ENCODE measurements around the gene MALT1.
A peak's percentile ranks its signal among the peaks of the same experiment; 100 is the strongest.

The MALT1 gene

GRCh38 chr18:58654896-58655614, 16.2 kb upstream of the MALT1 start:
- DNase-seq, result no peak

- no peak for DNase-seq
These were observed 14.2 kb upstream of the MALT1 start for GRCh38 chr18:58657081-58657480.

- no peak for DNase-seq
These were observed 13.8 kb upstream of the MALT1 start for GRCh38 chr18:58657494-58657893.

- DNase-seq, result no peak
These were observed 11.6 kb upstream of the MALT1 start for GRCh38 chr18:58659691-58660090.

- DNase-seq, result no peak
These were observed 10.3 kb upstream of the MALT1 start for GRCh38 chr18:58660915-58661314.

GRCh38 chr18:58661423-58661822, 9.8 kb upstream of the MALT1 start:
- no peak for DNase-seq

GRCh38 chr18:58662118-58662517, 9.1 kb upstream of the MALT1 start:
- no peak for DNase-seq

- DNase-seq, result no peak
These were observed 5.1 kb upstream of the MALT1 start for GRCh38 chr18:58666176-58666575.

- DNase-seq, result no peak
These were observed 3.1 kb upstream of the MALT1 start for GRCh38 chr18:58668211-58668610.

GRCh38 chr18:58668897-58669296, 2.4 kb upstream of the MALT1 start:
- DNase-seq, result no peak

GRCh38 chr18:58669731-58670378, 1.4 kb upstream of the MALT1 start:
- DNase-seq, result no peak

- no peak for DNase-seq
These were observed 708 bp upstream of the MALT1 start for GRCh38 chr18:58670404-58671110.

GRCh38 chr18:58671632-58672564, 633 bp downstream of the MALT1 start:
- DNase-seq, result peak in 1 of 2 donors; percentile 85

- DNase-seq, result no peak
These were observed 2.9 kb downstream of the MALT1 start for GRCh38 chr18:58674159-58674558.

GRCh38 chr18:58674863-58675472, 3.7 kb downstream of the MALT1 start:
- DNase-seq, result no peak

GRCh38 chr18:58676270-58676669, 5.0 kb downstream of the MALT1 start:
- no peak for DNase-seq

- DNase-seq, result no peak
These were observed 11.3 kb downstream of the MALT1 start for GRCh38 chr18:58682429-58683069.

- no peak for DNase-seq
These were observed 16.6 kb downstream of the MALT1 start for GRCh38 chr18:58687871-58688308.

- no peak for DNase-seq
These were observed 19.0 kb downstream of the MALT1 start for GRCh38 chr18:58690259-58690658.

- no peak for DNase-seq
These were observed 20.0 kb downstream of the MALT1 start for GRCh38 chr18:58691256-58691655.

GRCh38 chr18:58692422-58693185, 21.3 kb downstream of the MALT1 start:
- no peak for DNase-seq

Measured in bone marrow (tissue), 2 donors.